GM19395 (cell line): ENCODE measurements around the gene CRAT.

Source experiments
- ATAC-seq: cut with Tn5 transposase; IDR thresholded peaks from one replicate; pipeline ENCODE4 v1.9.1; 2021; ENCODE audit warnings: mild to moderate bottlenecking, moderate library complexity; ENCODE audit not compliant: unreplicated experiment

CRAT gene

GRCh38 chr9:129093602-129094386 lies 16.8 kb downstream of the CRAT start:
- ATAC-seq = no peak

- no peak for ATAC-seq
These were observed 21.3 kb downstream of the CRAT start for GRCh38 chr9:129089246-129089645.

DNA sequence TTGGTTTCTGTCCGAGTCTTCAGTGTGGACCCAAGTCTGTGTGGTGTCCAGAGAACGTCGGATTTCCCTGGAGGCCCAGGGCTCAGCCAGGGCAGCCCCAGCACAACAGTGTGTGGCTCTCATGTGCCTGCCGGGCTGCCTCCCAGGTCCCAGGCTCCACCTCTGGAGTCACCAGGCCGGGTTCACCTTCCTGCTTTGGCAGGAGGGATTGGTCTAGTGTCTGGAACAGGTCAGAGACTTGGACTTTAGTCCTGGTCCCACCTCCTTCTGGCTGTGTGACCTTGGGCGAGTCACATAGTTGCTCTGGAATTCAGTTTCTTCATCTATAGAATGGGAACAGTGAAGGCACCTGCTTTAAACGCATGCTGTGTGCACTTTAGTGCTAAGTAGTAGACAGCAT lies 26.5 kb downstream of the CRAT start:
- no peak for ATAC-seq

DNA sequence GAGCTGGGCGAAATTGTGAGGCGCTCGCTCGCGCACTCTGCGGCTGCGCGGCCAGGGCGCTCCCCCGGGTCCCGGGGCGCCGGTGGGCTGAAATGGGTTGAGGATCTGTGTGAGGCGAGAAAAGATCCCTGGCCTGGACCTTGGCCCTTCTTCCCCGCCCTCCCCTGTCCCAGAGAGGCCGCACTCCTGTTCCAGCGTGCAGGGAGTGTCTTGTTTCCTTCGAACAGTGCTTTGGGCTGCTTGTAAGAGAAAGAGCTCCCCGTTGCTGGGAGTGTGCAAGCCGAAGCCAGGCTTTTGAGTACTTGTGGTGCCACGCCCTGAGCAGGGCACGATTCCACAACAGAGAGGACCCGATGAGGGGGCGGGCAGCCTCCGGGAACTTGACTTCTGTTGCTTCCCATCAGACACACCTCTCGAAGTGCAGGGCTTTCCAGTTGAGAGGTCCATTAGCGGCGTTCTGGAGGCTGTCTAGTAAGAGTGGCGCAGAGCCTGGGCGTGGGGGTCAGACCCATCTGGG lies 29.1 kb downstream of the CRAT start:
- ATAC-seq = no peak

- ATAC-seq = peak; percentile 93
These were observed 29.8 kb downstream of the CRAT start, which contains the start of gene DOLPP1 for GRCh38 chr9:129080601-129081387. TSS of gene DOLPP1 (plus strand) at chr9:129081111. CDS start at chr9:129081132, 21 bp downstream.

DNA sequence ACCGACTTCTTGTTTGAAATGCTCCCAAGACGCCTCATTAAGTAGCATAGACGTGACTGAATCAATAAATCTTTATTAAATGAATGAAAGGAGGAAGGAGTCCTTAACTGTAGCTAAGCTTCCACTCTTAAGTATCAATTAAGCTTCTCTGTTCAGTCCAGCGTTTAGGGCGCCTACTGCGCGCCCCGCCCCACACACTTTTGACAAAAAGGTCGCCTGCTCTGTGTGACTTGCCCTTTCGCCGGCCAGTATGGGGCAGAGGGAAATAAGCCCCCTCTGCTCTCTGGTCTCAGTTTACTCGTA lies 30.3 kb downstream of the CRAT start:
- ATAC-seq = no peak

GRCh38 chr9:129079829-129080228 lies 30.8 kb downstream of the CRAT start:
- ATAC-seq = no peak

- ATAC-seq = no peak
These were observed 31.7 kb downstream of the CRAT start for GRCh38 chr9:129078691-129079503.

DNA sequence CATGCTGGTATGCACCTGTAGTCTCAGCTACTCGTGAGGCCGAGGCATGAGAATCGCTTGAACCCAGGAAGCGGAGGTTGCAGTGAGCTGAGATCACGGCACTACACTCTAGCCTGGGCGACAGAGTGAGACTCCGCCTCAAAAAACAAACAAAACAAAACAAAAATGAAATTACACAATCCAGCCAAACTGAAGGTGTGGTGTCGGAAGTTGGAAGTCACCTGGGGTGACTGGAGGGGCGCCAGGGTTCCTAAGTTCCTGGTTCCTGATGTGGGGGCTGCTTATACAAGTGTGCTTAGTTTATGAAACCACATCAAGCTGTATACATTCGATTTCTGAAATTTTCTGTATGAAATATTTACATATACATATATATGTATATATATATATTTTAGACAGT lies 33.4 kb downstream of the CRAT start:
- no peak for ATAC-seq

GRCh38 chr9:129076640-129077037 lies 34.0 kb downstream of the CRAT start:
- no peak for ATAC-seq

DNA sequence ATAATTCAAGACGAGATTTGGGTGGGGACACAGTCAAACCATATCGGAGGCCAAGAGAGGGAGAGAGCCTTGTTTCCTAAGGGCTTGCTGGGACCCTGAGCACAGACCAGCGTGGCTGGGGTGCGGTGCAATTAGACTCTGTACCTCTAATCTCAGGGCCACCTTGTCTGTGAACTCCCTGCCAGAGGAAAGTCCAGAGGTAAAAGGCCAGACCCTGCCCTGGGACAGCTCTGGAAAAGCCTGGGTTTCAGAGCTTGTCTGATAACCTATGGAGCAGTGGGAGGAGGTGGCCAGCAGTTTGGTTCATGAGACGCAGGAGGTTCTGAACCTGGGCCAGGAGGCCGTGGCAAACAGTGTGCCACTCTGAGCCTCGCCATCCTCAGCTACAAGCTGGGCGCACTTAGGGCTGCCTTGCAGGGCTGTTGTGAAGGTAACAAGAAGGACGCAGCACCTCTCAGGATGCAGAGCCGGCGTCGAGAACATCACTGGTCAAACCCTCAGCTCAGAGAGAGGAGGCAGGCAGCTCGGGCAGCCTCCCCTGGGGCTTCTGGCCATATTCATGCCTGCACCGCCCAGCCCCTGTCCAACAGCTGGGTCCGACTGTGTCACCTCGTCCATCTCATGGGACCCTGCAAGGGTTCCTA lies 34.5 kb downstream of the CRAT start:
- no peak for ATAC-seq

GRCh38 chr9:129074106-129074505 lies 36.5 kb downstream of the CRAT start:
- ATAC-seq = no peak

- ATAC-seq = no peak
These were observed 37.2 kb downstream of the CRAT start for GRCh38 chr9:129073404-129073803.

DNA sequence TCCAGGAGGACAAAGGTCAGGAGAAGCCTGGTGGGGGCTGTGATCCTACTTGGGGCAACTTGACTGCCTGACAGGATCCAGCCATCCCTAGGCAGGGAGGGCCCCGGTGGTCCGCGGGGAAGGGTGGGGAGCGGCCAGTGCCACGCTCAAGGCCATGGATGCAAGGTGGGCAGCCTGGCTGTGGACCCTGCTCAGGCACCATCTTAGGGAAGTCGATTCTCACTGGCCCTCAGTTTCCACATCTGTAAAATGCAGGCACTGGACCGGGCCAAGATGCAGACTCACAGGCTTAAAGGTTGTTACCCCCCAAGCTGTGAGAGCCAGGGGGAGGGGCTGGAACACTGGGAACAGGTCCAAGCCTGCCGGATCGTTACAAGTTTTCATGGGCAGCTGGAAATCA lies 38.4 kb downstream of the CRAT start:
- no peak for ATAC-seq

- no peak for ATAC-seq
These were observed 39.0 kb downstream of the CRAT start for GRCh38 chr9:129071526-129072126.

- ATAC-seq = no peak
These were observed 39.7 kb downstream of the CRAT start for GRCh38 chr9:129070696-129071525.

DNA sequence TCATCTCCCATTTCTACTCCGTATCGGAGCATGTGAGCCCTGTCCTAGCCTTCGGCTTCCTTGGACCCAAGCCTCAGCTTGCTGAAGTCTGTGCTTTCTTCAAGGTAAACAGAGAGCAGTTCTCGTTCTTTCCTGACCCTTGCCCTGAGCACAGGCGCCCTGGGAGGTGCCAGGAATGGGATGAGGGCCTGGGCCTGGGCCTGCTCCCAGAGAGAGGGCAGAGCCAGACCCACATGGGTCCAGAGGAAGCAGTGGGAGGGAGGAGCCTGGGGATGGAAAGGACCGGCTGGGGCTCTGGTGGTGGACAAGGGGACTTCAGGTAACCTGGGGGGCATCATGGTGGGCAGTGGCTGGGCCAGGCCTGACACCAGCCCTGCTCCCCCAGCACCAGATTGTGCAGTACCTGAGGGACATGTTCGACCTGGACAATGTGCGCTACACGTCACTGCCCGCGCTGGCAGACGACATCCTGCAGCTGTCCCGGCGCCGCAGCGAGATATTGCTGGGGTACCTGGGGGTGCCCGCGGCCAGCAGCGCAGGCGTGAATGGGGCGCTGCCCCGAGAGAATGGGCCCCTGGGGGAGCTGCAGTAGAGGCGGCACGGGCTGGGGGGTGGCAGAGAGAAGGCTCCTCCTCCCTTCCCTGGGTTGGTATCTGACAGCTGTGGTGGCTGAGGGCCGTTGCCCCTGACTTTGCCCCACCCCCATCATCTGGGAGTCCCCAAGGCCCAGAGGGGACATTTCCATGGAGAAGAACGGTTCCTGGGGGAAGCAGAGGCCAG lies 40.5 kb downstream of the CRAT start:
- no peak for ATAC-seq

DNA sequence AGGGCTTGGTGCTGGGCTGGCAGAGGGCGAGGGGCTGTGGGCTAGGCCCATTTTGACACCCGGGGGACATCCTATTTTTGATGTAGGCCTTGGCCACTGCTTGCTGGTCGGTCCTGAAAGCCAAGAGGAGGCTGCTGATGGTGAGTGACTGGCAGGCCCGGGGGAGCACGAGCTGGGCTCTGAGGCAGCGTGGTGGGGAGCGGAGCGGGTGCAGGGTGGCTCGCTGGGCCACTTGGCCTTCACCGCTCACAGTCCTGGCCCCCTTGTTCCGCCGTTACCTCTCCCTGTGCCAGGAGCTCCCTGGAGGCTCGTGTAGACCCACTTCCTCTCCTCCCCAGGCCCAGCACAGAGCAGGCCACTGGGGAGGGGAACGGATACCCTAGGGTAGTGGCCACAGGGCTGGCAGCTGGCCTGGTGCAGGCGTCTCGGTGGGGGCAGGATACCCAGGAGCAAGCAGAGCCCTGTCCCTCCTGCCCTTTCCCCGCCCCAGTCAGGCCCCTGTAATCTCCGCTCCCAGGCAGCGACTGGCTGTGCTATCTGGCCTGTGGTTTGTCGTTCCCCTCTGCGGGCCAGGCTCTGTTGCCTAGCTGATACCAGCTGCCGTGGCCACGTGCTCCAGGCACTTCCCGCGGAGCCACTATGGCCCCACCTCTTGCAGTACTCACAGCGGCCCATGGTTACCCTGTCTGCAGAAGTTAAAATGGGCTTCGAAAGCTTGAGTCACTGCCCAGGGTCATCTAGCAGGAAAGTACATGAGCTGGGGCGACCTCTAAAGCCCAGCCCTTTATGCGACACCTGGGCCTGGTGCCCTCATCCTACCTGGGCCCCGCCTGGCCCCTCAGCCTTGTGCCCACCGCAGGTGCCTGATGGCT lies 41.4 kb downstream of the CRAT start:
- ATAC-seq = peak; percentile 63
